Measurements from ENCODE around the gene TSPY2.
"Not testable (repeated sequence)": the region's sequence is repeated elsewhere in the genome, so short reads cannot be mapped to it uniquely, and the experiment has no call there.

TSPY2 gene

GRCh38 chrY:6245923-6246322, at the start of gene TSPY2:
TSS of gene TSPY2 (plus strand) at chrY:6246223. CDS start at chrY:6246269, 46 bp downstream.
- H3K27ac ChIP-seq: not testable (repeated sequence)

- not testable (repeated sequence) for H3K27ac ChIP-seq
These were observed 36.5 kb upstream of the TSPY2 start for GRCh38 chrY:6209565-6209964.

DNA sequence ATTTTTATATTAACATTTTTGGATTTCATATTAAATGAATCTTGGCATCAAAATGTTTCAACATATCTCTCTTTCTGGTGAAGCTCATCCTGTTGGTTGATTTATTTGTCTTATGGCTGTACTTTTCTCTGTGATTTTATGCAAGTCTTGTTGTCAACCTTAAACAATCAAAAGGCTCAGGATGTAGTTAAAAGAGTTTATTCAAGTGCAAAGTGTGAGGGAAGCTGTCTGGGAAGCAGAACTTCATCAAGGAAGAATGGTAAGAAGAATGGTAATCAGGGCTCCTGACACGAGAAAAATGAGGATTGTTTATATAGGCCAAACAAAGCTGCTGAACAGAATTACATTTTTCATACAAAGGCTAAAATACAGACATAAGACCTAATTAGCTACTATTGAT, 29.0 kb upstream of the TSPY2 start:
- H3K27ac ChIP-seq: not testable (repeated sequence)

DNA sequence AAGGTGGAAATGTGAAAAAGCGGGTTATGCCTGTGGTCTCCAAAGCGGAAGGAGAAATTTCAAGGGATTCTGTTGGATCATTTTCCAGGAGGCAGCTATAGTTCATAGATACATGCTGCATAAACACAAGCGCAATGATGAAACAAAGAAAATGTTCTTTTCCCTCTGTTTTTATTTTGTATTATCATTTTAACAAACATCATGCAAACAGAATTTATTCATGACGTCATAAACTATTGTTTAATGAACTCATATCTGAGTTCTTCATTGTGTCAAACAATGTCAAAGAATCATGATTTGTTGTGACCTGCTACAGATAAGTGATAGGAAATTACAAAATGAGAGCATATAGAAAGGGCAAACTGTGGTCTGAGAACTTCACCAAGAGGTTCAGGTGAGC, 23.8 kb downstream of the TSPY2 start:
- not testable (repeated sequence) for H3K27ac ChIP-seq

Data from VCaP (cell line).